SK-N-SH (cell line): ENCODE measurements around the gene ATG2A. TPM values are rescaled to one million over a fixed set of nuclear protein-coding genes. Genes with fewer than 3 reads are reported as not detected.

ENCODE experiments used
- CTCF ChIA-PET: fragments of 300-600, 350-600 bp; formaldehyde crosslinking; extraction: SDS; loops from one replicate; lab custom pipeline; 2021; lab: Yijun Ruan, JAX
- POLR2A ChIA-PET: fragments of 350-600 bp; sonication (Branson Sonifier 250); formaldehyde crosslinking; extraction: SDS; loops from one replicate; lab custom pipeline; 2020; ENCODE audit warnings: antibody characterized with exemption, inconsistent platforms; lab: Yijun Ruan, JAX
- DNase-seq: peaks from one replicate; pipeline ENCODE4 v3.0.0; 2012
- H2AFZ ChIP-seq: fragments of 200-600 bp; sonication (generic); 2 replicates; pipeline ENCODE4 v1.8.1; 2016; ENCODE audit warnings: antibody characterized with exemption, mild to moderate bottlenecking, low read depth
- H3F3A ChIP-seq: fragments of 200-600 bp; sonication (generic); replicated peaks from 2 replicates; pipeline ENCODE3; 2016; ENCODE audit warnings: antibody characterized with exemption, mild to moderate bottlenecking; ENCODE audit not compliant: insufficient read depth
- H3K27ac ChIP-seq, 2 experiments: fragments of 200-500 bp in 1 of 2; fragments of 200-600 bp in 1 of 2; sonication (Bioruptor generic) in 1 of 2; sonication (generic), shearing (Covaris generic) in 1 of 2; 2 replicates each; pipeline versions ENCODE4 v1.5.1 to v1.6.1; 2014 to 2016; ENCODE audit warnings: low read depth in 2 of 2, inconsistent platforms in 1 of 2, low read length in 1 of 2, mild to moderate bottlenecking in 1 of 2, mixed read lengths in 1 of 2
- H3K27me3 ChIP-seq: fragments of 200-600 bp; sonication (generic), shearing (Covaris generic); 2 replicates; pipeline ENCODE4 v1.6.1; 2016; ENCODE audit warnings: mixed run types; ENCODE audit not compliant: insufficient read depth
- H3K36me3 ChIP-seq, 2 experiments: fragments of 200-500 bp in 1 of 2; fragments of 200-600 bp in 1 of 2; sonication (Bioruptor generic) in 1 of 2; sonication (generic) in 1 of 2; replicated peaks in 1 of 2; 2 replicates each; pipeline versions ENCODE3 to v1.5.1; 2014 to 2016; ENCODE audit warnings: low read length in 1 of 2, mild to moderate bottlenecking in 1 of 2; ENCODE audit not compliant: insufficient read depth in 2 of 2, control insufficient read depth in 1 of 2
- H3K4me1 ChIP-seq, 2 experiments: fragments of 200-500 bp in 1 of 2; fragments of 200-600 bp in 1 of 2; sonication (Bioruptor generic) in 1 of 2; sonication (generic), shearing (Covaris generic) in 1 of 2; 2 replicates each; pipeline versions ENCODE4 v1.5.1 to v1.6.1; 2014 to 2016; ENCODE audit warnings: low read depth in 1 of 2, low read length in 1 of 2, mixed run types in 1 of 2; ENCODE audit not compliant: insufficient read depth in 2 of 2, control insufficient read depth in 1 of 2
- H3K4me2 ChIP-seq: fragments of 200-600 bp; sonication (generic), shearing (Covaris generic); 2 replicates; pipeline ENCODE4 v1.6.1; 2017; ENCODE audit warnings: mixed run types
- H3K4me3 ChIP-seq, 2 experiments: fragments of 200-500 bp in 1 of 2; fragments of 200-600 bp in 1 of 2; sonication (Bioruptor generic) in 1 of 2; sonication (generic), shearing (Covaris generic) in 1 of 2; 2 replicates each; pipeline versions ENCODE4 v1.5.1 to v1.8.1; 2014 to 2016; ENCODE audit warnings: low read depth in 2 of 2, inconsistent platforms in 1 of 2, low read length in 1 of 2, mild to moderate bottlenecking in 1 of 2, mixed read lengths in 1 of 2, moderate library complexity in 1 of 2
- H3K79me2 ChIP-seq: fragments of 200-600 bp; sonication (generic); 2 replicates; pipeline ENCODE4 v1.8.1; 2017; ENCODE audit warnings: mild to moderate bottlenecking; ENCODE audit not compliant: insufficient read depth
- H3K9ac ChIP-seq: fragments of 200-600 bp; sonication (generic); 2 replicates; pipeline ENCODE4 v1.6.1; 2017; ENCODE audit warnings: mixed run types
- H3K9me2 ChIP-seq: fragments of 200-600 bp; sonication (generic); 2 replicates; pipeline ENCODE4 v1.6.1; 2017; ENCODE audit warnings: mixed run types
- H3K9me3 ChIP-seq: fragments of 200-600 bp; sonication (generic); 2 replicates; pipeline ENCODE4 v1.6.1; 2017; ENCODE audit warnings: mixed run types, mild to moderate bottlenecking, moderate library complexity
- H4K20me1 ChIP-seq: fragments of 200-600 bp; sonication (generic); 2 replicates; pipeline ENCODE4 v1.6.1; 2017; ENCODE audit warnings: mild to moderate bottlenecking, mixed run types; ENCODE audit not compliant: insufficient read depth
- ELF1 ChIP-seq: IDR thresholded peaks from 2 replicates; pipeline ENCODE4 v1.4.0; 2012
- FOXJ3 ChIP-seq: sonication (generic); formaldehyde crosslinking; IDR thresholded peaks from 2 replicates; pipeline ENCODE4 v1.5.1; 2020; ENCODE audit warnings: mild to moderate bottlenecking, missing genetic modification reagents
- GATA2 ChIP-seq: sonication (generic); formaldehyde crosslinking; IDR thresholded peaks from 2 replicates; pipeline ENCODE4 v1.5.0; 2020; ENCODE audit warnings: mild to moderate bottlenecking, missing genetic modification reagents
- JUND ChIP-seq: IDR thresholded peaks from 2 replicates; pipeline ENCODE4 v1.4.0; 2012
- MEF2A ChIP-seq: IDR thresholded peaks from 2 replicates; pipeline ENCODE4 v1.4.0; 2012; ENCODE audit warnings: low read depth, borderline replicate concordance
- NFIC ChIP-seq: IDR thresholded peaks from 2 replicates; pipeline ENCODE4 v1.4.0; 2012; ENCODE audit warnings: borderline replicate concordance
- PBX3 ChIP-seq: IDR thresholded peaks from 2 replicates; pipeline ENCODE4; 2012
- POLR2AphosphoS5 ChIP-seq: IDR thresholded peaks from 2 replicates; pipeline ENCODE4 v1.6.1; 2012; ENCODE audit warnings: low read depth, low read length
- RAD21 ChIP-seq: IDR thresholded peaks from 2 replicates; pipeline ENCODE4 v1.6.1; 2012; ENCODE audit warnings: mild to moderate bottlenecking, low read length
- RFX5 ChIP-seq: IDR thresholded peaks from 2 replicates; pipeline ENCODE4 v1.6.1; 2012; ENCODE audit warnings: mild to moderate bottlenecking, improper control_type of control experiment, low read length
- RXRA ChIP-seq: IDR thresholded peaks from 2 replicates; pipeline ENCODE4 v1.4.0; 2012; ENCODE audit warnings: low read depth, mild to moderate bottlenecking, borderline replicate concordance
- SIN3A ChIP-seq: IDR thresholded peaks from 2 replicates; pipeline ENCODE4 v1.6.1; 2012; ENCODE audit warnings: low read depth, mild to moderate bottlenecking, low read length, moderate library complexity, borderline replicate concordance
- TAF1 ChIP-seq: IDR thresholded peaks from 2 replicates; pipeline ENCODE4 v1.6.1; 2012; ENCODE audit warnings: low read depth, mild to moderate bottlenecking, low read length, moderate library complexity, borderline replicate concordance
- YY1 ChIP-seq: IDR thresholded peaks from 2 replicates; pipeline ENCODE4 v1.4.0; 2012; ENCODE audit warnings: low read depth, mild to moderate bottlenecking
- WGBS: methylation state at CpG from one replicate; pipeline ENCODE4 v1.1.6; 2017; ENCODE audit warnings: low lambda C conversion rate; 5-methylcytosine and 5-hydroxymethylcytosine counted together
- polyA plus RNA-seq, 3 experiments: library from polyadenylated mRNA; depleted of rRNA; stranded (reverse); fragments of >200 nt; gene quantifications; 2 replicates each; pipeline ENCODE4 v1.2.3, GENCODE V29; 2012
- TF ChIP-seq, protein P1 (sequence below): fragments of 200-600 bp; sonication (generic); IDR thresholded peaks from 2 replicates; pipeline ENCODE4 v1.6.1; 2017; ENCODE audit warnings: antibody characterized with exemption, mild to moderate bottlenecking, moderate library complexity

ATG2A gene
- polyA plus RNA-seq, 1 of the 3 experiments (the other 2 are of a cell fraction) = 7.1 TPM

- TF ChIP-seq SIN3A (no peak), JUND (no peak), NFIC (no peak), PBX3 (no peak), YY1 (no peak), GATA2 (CRISPR knock-in tag) (no peak), POLR2AphosphoS5 (no peak), TAF1 (no peak), RAD21 (no peak), RFX5 (no peak), MEF2A (no peak), FOXJ3 (CRISPR knock-in tag) (no peak), ELF1 (no peak), RXRA (no peak)
- TF ChIP-seq, protein P1, sequence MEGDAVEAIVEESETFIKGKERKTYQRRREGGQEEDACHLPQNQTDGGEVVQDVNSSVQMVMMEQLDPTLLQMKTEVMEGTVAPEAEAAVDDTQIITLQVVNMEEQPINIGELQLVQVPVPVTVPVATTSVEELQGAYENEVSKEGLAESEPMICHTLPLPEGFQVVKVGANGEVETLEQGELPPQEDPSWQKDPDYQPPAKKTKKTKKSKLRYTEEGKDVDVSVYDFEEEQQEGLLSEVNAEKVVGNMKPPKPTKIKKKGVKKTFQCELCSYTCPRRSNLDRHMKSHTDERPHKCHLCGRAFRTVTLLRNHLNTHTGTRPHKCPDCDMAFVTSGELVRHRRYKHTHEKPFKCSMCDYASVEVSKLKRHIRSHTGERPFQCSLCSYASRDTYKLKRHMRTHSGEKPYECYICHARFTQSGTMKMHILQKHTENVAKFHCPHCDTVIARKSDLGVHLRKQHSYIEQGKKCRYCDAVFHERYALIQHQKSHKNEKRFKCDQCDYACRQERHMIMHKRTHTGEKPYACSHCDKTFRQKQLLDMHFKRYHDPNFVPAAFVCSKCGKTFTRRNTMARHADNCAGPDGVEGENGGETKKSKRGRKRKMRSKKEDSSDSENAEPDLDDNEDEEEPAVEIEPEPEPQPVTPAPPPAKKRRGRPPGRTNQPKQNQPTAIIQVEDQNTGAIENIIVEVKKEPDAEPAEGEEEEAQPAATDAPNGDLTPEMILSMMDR = no peak
- ChIA-PET POLR2A (no interaction called here), CTCF (interaction anchor here (1.1 to 12.8 kb wide), 10 partner anchors 9 to 261 kb away, joined by 3 to 530 read pairs (median 5); partner anchors contain the start of genes ARL2 and EHD1)
- Histone ChIP-seq H3K4me2 (no peak overlapping the region), H3K27me3 (no peaks in the 10 kb centered on the region), H3K9me2 (no peaks in the 10 kb centered on the region), H3K4me1 (peaks cover 3 to 9% of the 10 kb centered on the region in 2 experiments; a peak in 3 of 4 replicates), H3K27ac (no peak overlapping the region), H3K9ac (no peak overlapping the region), H4K20me1 (no peaks in the 10 kb centered on the region), H3K79me2 (no peaks in the 10 kb centered on the region; the same call in 1 of the 2 replicates), H3K9me3 (no peaks in the 10 kb centered on the region), H2AFZ (no peak overlapping the region), H3K4me3 (no peak overlapping the region), H3K36me3 (peaks cover 7 to 11% of the 10 kb centered on the region in 2 experiments), H3F3A (peaks cover 15% of the 10 kb centered on the region)
- no peak for DNase-seq
- whole genome bisulfite sequencing = 96% methylated on average over 14 of the region's 19 CpGs
Measured at GRCh38 chr11:64849598-64850356, 67.2 kb downstream of the ATG2A start.
